Measurements from ENCODE around the gene CR1L.

DNA sequence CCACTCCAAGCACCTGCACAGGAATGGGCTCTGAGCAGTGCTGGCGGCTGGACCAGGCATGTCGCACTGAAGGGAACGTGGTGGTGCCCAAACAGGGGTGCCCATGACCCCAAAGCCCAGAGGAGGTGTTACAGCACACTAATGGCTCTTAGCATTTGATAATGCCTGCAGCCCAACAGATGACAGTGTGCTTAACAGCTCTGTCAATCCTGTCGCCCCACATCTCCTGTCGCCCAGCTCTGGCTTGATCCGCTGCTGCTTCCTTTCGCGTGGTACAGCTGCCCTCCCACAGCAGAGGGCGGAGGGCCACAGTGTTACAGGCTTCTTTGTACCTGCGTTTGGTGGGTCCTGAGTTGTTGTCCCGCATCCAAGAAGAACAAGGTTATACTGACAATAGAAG, 32.2 kb upstream of the CR1L start:
- TF ChIP-seq YY1 (IDR thresholded peaks at IDR 0.05; ENCODE audit: insufficient read depth, insufficient read length) (no peak), SUZ12 (IDR thresholded peaks at IDR 0.05; ENCODE audit: extremely low read depth, insufficient read depth, insufficient read length) (no peak), ZNF274 (IDR thresholded peaks at IDR 0.05; ENCODE audit: low read depth, low read length) (no peak)
